AG09319 (cell line): Measurements from ENCODE around the gene SNTA1.

Source experiments
- DNase-seq: peaks from one replicate; pipeline ENCODE4 v3.0.0-alpha.2; 2010; ENCODE audit warnings: low read depth; ENCODE audit errors: extremely low read depth
- CTCF ChIP-seq: IDR thresholded peaks from 2 replicates; pipeline ENCODE4 v1.5.1; 2011; ENCODE audit warnings: low read depth, mild to moderate bottlenecking, inconsistent platforms, low read length, moderate library complexity

SNTA1 gene

GRCh38 chr20:33407796-33408195 lies 35.8 kb downstream of the SNTA1 start:
- TF ChIP-seq CTCF = no peak
- no peak for DNase-seq

GRCh38 chr20:33407251-33407650 lies 36.3 kb downstream of the SNTA1 start:
- DNase-seq = no peak
- TF ChIP-seq CTCF = no peak

DNA sequence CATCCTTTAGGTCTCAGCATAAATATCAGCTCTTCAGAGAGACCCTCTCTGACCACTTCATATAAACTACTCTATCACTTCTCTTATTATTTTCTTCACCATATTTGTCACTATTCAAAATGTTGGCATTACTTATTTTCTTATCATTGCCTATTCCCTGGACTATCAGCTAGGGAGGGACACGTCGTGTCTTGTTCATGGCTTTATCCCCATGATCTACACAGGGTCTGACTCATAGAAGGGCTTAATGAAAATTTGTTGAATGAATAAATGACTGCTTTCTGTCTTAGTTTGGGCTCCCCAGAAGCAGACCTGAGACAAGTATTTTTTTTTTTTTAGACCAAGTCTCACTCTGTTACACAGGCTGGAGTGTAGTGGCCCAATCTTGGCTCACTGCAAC lies 39.3 kb downstream of the SNTA1 start:
- no peak for TF ChIP-seq CTCF
- DNase-seq = no peak

GRCh38 chr20:33401921-33402369 lies 41.6 kb downstream of the SNTA1 start:
- TF ChIP-seq CTCF = no peak
- DNase-seq = no peak

DNA sequence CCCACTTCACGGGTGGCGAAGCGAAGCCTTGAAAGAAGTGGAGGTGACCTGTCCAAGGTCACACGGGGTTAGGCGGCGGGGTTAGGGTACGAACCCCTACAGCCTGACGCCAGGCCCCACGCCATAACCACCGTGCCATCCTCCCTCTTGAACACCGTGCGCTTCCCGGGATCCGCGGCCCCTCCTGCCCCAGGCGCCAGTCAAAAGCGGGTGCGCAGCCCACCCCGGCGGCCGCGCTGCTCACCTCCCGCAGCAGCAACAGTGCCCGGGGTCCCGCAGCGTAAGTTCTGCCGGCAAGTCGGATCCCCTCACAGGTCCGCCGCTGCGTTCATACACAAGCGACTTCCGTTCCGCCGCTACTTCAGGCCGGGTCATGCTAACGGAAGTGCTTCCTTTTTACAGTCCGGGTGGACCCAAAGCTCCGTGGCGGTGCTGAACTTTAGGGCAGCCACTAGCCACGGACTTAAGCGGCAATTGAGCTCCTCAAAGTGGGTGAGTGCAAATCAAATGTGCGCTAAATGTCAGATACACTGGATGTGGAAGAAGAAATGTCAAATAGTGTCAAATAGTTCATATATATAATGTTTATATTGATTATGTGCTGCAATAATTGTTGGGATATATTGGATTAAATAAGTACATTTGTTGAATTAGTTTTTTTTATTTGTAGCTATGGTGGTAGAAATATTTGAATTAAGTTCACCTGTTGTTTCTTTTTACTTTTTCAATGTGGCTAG lies 42.2 kb downstream of the SNTA1 start, which contains the start of gene CDK5RAP1:
Gene CDK5RAP1 (minus strand): TSS at position 336 of the 737 bp plus-strand sequence. CDS start 4,455 bp downstream, outside the sequence.
- DNase-seq = peak; percentile 69
- TF ChIP-seq CTCF = no peak

DNA sequence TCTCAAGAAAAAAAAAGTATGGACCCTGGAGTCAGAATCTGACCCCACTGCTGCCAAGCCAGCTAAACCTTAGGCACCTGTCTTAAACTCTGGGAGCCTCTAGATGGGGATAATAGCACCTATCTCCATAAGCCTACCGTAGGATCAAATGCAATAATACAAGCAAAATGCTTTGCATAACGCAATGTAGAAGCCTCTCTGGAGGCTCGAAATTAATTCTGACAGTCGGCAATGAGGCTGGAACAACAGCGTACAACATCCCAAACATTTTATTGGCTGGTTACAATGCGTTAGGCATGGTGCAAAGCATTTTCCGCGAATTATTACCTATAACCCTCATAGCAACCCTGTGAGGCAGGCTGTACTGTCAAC lies 42.8 kb downstream of the SNTA1 start:
- no peak for DNase-seq
- no peak for TF ChIP-seq CTCF

GRCh38 chr20:33399924-33400323 lies 43.6 kb downstream of the SNTA1 start:
- TF ChIP-seq CTCF = no peak
- no peak for DNase-seq
